ENCODE measurements around the gene CLINT1.

DNA sequence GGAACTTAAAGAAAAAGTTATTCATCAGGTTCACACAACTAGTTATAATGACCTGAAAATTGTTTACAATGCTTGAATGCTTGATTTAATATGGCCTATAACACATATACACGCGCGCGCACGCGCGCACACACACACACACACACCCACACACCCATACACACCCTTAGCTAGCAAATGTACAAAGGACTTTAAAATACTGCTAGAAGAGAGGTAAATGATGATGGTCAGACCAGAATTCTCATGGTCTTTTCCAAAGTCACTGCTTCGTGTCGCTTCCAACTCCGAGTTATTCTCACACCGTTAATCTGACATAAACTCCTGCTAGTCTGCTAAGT is 109.5 kb downstream of the CLINT1 start:
- TF ChIP-seq, protein P1, sequence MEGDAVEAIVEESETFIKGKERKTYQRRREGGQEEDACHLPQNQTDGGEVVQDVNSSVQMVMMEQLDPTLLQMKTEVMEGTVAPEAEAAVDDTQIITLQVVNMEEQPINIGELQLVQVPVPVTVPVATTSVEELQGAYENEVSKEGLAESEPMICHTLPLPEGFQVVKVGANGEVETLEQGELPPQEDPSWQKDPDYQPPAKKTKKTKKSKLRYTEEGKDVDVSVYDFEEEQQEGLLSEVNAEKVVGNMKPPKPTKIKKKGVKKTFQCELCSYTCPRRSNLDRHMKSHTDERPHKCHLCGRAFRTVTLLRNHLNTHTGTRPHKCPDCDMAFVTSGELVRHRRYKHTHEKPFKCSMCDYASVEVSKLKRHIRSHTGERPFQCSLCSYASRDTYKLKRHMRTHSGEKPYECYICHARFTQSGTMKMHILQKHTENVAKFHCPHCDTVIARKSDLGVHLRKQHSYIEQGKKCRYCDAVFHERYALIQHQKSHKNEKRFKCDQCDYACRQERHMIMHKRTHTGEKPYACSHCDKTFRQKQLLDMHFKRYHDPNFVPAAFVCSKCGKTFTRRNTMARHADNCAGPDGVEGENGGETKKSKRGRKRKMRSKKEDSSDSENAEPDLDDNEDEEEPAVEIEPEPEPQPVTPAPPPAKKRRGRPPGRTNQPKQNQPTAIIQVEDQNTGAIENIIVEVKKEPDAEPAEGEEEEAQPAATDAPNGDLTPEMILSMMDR (IDR thresholded peaks at IDR 0.05) = no peak
- TF ChIP-seq MAX (IDR thresholded peaks at IDR 0.05) (no peak), MAFK (IDR thresholded peaks at IDR 0.05; ENCODE audit: partially characterized antibody) (no peak), MAZ (IDR thresholded peaks at IDR 0.05; ENCODE audit: borderline replicate concordance, low read depth, low read length) (no peak), RFX5 (IDR thresholded peaks at IDR 0.05) (no peak), TFCP2L1 (CRISPR knock-in tag; IDR thresholded peaks at IDR 0.05) (no peak), POLR2A (IDR thresholded peaks at IDR 0.05; ENCODE audit: low read length) (no peak)
- TF ChIP-seq, protein P2, sequence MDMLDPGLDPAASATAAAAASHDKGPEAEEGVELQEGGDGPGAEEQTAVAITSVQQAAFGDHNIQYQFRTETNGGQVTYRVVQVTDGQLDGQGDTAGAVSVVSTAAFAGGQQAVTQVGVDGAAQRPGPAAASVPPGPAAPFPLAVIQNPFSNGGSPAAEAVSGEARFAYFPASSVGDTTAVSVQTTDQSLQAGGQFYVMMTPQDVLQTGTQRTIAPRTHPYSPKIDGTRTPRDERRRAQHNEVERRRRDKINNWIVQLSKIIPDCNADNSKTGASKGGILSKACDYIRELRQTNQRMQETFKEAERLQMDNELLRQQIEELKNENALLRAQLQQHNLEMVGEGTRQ (IDR thresholded peaks at IDR 0.05) = no peak
- TF ChIP-seq, protein P3, sequence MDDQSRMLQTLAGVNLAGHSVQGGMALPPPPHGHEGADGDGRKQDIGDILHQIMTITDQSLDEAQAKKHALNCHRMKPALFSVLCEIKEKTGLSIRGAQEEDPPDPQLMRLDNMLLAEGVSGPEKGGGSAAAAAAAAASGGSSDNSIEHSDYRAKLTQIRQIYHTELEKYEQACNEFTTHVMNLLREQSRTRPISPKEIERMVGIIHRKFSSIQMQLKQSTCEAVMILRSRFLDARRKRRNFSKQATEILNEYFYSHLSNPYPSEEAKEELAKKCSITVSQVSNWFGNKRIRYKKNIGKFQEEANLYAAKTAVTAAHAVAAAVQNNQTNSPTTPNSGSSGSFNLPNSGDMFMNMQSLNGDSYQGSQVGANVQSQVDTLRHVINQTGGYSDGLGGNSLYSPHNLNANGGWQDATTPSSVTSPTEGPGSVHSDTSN (IDR thresholded peaks at IDR 0.05) = no peak
